NCI-H526 treated with DMSO at 0.1 percent for 48 hours (cell line): ENCODE results near the gene PDE4D.
"Not testable (repeated sequence)": the region's sequence is repeated elsewhere in the genome, so short reads cannot be mapped to it uniquely, and the experiment has no call there.

Experiments
- DNase-seq: peaks from one replicate; lab custom pipeline; 2025; lab: John Stamatoyannopoulos, UW

PDE4D gene

GRCh38 chr5:59698207-59699178 is 195.0 kb downstream of the PDE4D start:
- DNase-seq: no peak

GRCh38 chr5:59694411-59694810 is 199.1 kb downstream of the PDE4D start:
- DNase-seq: no peak

GRCh38 chr5:59693492-59694309 is 199.8 kb downstream of the PDE4D start:
- DNase-seq: no peak

- DNase-seq: no peak
Measured at GRCh38 chr5:59685793-59686192, 207.7 kb downstream of the PDE4D start.

- no peak for DNase-seq
Measured at GRCh38 chr5:59685191-59685530, 208.4 kb downstream of the PDE4D start.

- DNase-seq: no peak
Measured at GRCh38 chr5:59684388-59685190, 208.9 kb downstream of the PDE4D start.

- no peak for DNase-seq
Measured at GRCh38 chr5:59683311-59683710, 210.2 kb downstream of the PDE4D start.

GRCh38 chr5:59682542-59682941 is 211.0 kb downstream of the PDE4D start:
- no peak for DNase-seq

- no peak for DNase-seq
Measured at GRCh38 chr5:59678943-59679342, 214.6 kb downstream of the PDE4D start.

- no peak for DNase-seq
Measured at GRCh38 chr5:59674763-59675162, 218.8 kb downstream of the PDE4D start.

- peak; percentile 6 for DNase-seq
Measured at GRCh38 chr5:59673438-59674058, 220.0 kb downstream of the PDE4D start.

- no peak for DNase-seq
Measured at GRCh38 chr5:59666440-59667068, 227.0 kb downstream of the PDE4D start.

GRCh38 chr5:59665832-59666203 is 227.7 kb downstream of the PDE4D start:
- DNase-seq: not testable (repeated sequence)

- DNase-seq: no peak
Measured at GRCh38 chr5:59665086-59665831, 228.3 kb downstream of the PDE4D start.

- DNase-seq: no peak
Measured at GRCh38 chr5:59661954-59662615, 231.4 kb downstream of the PDE4D start.

- no peak for DNase-seq
Measured at GRCh38 chr5:59661311-59661710, 232.2 kb downstream of the PDE4D start.

GRCh38 chr5:59660737-59661136 is 232.8 kb downstream of the PDE4D start:
- DNase-seq: no peak

- no peak for DNase-seq
Measured at GRCh38 chr5:59656351-59657254, 236.9 kb downstream of the PDE4D start.
